HL-60 (cell line): Measurements from ENCODE around the gene ZNF273.

Experiments used
- DNase-seq, 2 experiments: peaks; one replicate each; pipeline ENCODE4 v3.0.0-alpha.2; 2010 to 2020; ENCODE audit warnings: low read depth in 1 of 2, low spot score in 1 of 2
- H3K27ac ChIP-seq: fragments of 250-450 bp; sonication (Bioruptor Pico); replicated peaks from 2 replicates; pipeline ENCODE4 v1.5.1; 2020; ENCODE audit warnings: mild to moderate bottlenecking, moderate library complexity
- H3K27me3 ChIP-seq: fragments of 250-450 bp; sonication (Bioruptor Pico); 2 replicates; pipeline ENCODE4 v1.5.1; 2021; ENCODE audit warnings: mild to moderate bottlenecking, moderate library complexity; ENCODE audit not compliant: insufficient read depth, poor library complexity, severe bottlenecking
- H3K4me3 ChIP-seq: replicated peaks from 2 replicates; pipeline ENCODE4 v1.5.1; 2011; ENCODE audit warnings: mild to moderate bottlenecking, control low read depth, low read length; ENCODE audit not compliant: insufficient read depth
- CTCF ChIP-seq: IDR thresholded peaks from one replicate; pipeline ENCODE4 v1.5.1; 2011; ENCODE audit warnings: low read length, control low read depth, inconsistent platforms; ENCODE audit not compliant: insufficient read depth
- GABPA ChIP-seq: IDR thresholded peaks from 2 replicates; pipeline ENCODE4 v1.6.1; 2012; ENCODE audit warnings: low read depth
- POLR2AphosphoS5 ChIP-seq: IDR thresholded peaks from 2 replicates; pipeline ENCODE4 v1.6.1; 2012; ENCODE audit warnings: low read depth
- REST ChIP-seq: IDR thresholded peaks from 2 replicates; pipeline ENCODE4 v1.6.1; 2012; ENCODE audit warnings: low read depth; ENCODE audit not compliant: insufficient replicate concordance
- SPI1 ChIP-seq: IDR thresholded peaks from 2 replicates; pipeline ENCODE4 v1.6.1; 2012; ENCODE audit warnings: low read depth, mild to moderate bottlenecking, borderline replicate concordance

Gene ZNF273

GRCh38 chr7:64875258-64875657, 27.8 kb upstream of the ZNF273 start:
- no peak for DNase-seq
- no peak for TF ChIP-seq GABPA
- Histone ChIP-seq H3K4me3 (no peak overlapping the region), H3K27ac (no peak overlapping the region), H3K27me3 (no peaks in the 10 kb centered on the region)

- Histone ChIP-seq H3K27me3 (no peaks in the 10 kb centered on the region), H3K27ac (no peak overlapping the region), H3K4me3 (no peak overlapping the region)
- no peak for TF ChIP-seq REST
- TF ChIP-seq POLR2AphosphoS5 = no peak
- TF ChIP-seq SPI1 = no peak
- TF ChIP-seq CTCF = no peak
- TF ChIP-seq GABPA = no peak
- DNase-seq = no peak
These were observed 27.2 kb upstream of the ZNF273 start for GRCh38 chr7:64875658-64876406.

DNA sequence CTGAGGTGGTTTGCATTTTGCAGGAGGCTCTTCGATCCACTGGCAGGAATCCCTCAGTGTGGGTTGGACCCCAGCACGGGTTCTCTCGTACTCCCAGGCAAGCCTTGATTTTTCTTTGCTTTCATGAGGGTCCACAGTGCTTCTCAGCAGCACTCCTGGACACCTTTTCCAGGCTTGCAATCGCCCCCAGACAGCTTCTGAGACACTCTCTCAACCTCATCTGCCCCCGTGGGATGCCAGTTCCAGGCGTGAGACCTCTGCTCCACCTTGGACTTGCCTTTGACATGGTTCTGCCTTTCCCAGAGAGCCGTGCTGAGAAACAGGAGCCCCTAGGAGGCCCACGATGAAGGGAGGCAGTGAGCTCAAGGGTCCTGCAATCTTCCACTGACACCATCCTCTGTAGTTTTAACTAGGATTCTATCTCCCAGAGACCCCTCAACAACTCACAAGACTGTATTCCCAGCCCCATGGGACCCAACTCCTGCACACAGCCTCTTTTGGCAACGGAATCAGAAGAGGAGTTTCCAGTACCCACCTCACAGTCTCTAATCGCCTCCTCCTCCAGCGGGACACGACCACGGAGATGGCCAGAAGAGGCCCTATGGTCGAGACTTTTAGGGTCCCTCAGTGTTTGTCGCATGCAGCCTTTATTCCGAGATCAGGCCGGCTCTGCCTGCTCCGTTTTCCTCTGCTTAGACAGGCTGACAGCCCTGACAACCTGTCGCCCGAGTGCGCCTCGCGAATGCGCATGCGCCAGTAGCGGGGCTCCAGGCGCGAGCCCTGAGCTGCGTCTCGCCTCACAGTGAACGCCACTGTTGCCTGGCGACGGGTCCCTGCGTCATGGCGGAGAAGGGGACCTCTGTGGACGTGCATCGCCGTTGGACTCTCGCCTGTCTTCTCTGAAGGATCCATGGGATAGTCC, 26.0 kb upstream of the ZNF273 start:
- TF ChIP-seq SPI1 = no peak
- TF ChIP-seq POLR2AphosphoS5 = no peak
- no peak for TF ChIP-seq CTCF
- TF ChIP-seq GABPA = no peak
- TF ChIP-seq REST = no peak
- H3K27ac ChIP-seq = no peak overlapping the region
- H3K4me3 ChIP-seq = no peak overlapping the region
- no peak for DNase-seq
- H3K27me3 ChIP-seq = no peaks in the 10 kb centered on the region
